Colonic mucosa (tissue), 4 donors: Measurements from ENCODE around the gene C3orf85. TPM values are rescaled to one million over a fixed set of nuclear protein-coding genes. Genes with fewer than 3 reads are reported as not detected.

Source experiments
- DNase-seq: peaks from one replicate; pipeline ENCODE4 v3.0.0-alpha.2; 2020
- H3K27ac ChIP-seq: fragments of 200-600 bp; one replicate; pipeline ENCODE4 v1.8.0; 2021
- H3K27me3 ChIP-seq: fragments of 200-600 bp; one replicate; pipeline ENCODE4 v1.8.0; 2021
- H3K36me3 ChIP-seq: fragments of 200-600 bp; one replicate; pipeline ENCODE4 v1.8.0; 2021
- H3K4me1 ChIP-seq: fragments of 200-600 bp; one replicate; pipeline ENCODE4 v1.8.0; 2021; ENCODE audit warnings: mild to moderate bottlenecking
- H3K4me3 ChIP-seq: fragments of 200-600 bp; one replicate; pipeline ENCODE4 v1.8.0; 2021
- H3K9ac ChIP-seq, 2 donors: one replicate each; pipeline ENCODE4 v1.7.0; 2013; ENCODE audit warnings: control low read depth in 2 of 2, low read depth in 2 of 2, low read length in 2 of 2
- H3K9me3 ChIP-seq: fragments of 200-600 bp; one replicate; pipeline ENCODE4 v1.8.0; 2021
- intact Hi-C: fragments of 100-400 bp; cut with DNase I; formaldehyde crosslinking; loops from one replicate; pipeline ENCODE4 v1.14.1; 2022
- total RNA-seq, 2 donors: library from RNA; stranded (reverse); fragmentation: NEBNext Ultra II Directional in 1 of 2; extraction: Animal tissue kit (Norgen Biotek cat#: 25700) in 1 of 2; gene quantifications; one replicate each; pipeline ENCODE4 v1.2.1, GENCODE V29; 2021
- TF ChIP-seq, protein P1 (sequence below): fragments of 200-600 bp; IDR thresholded peaks from one replicate; pipeline ENCODE4 v1.8.0; 2022; ENCODE audit warnings: antibody characterized with exemption, mild to moderate bottlenecking
- donor health status: healthy.
- donor health status: DM: no; HTN: no; CAD: no.
- donor health status: DM: no; HTN: no; CAD: no.

The C3orf85 gene
- total RNA-seq, 2 donors from 2014 or later, result 10.5 to 18.8 TPM

DNA sequence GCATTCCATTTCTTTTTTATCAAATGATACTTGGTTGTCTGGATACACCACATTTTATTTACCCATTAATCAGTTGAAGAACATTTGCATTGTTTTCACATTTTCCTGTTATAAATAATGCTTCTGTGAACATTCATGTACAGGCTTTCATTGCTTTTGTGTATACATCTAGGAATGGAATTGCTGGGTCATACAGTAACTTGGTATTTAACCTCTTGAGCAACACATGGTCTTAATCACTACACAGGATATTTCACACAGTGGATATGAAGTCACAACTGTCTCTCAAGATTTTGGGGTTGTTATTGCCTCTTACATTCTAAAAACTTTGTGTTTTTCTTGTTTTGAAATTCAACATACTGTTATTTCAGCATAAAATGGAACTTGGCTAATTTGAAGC lies 48.2 kb downstream of the C3orf85 start:
- H3K9ac ChIP-seq, result no peak overlapping the region
- no peak overlapping the region for H3K27ac ChIP-seq
- no peaks in the 10 kb centered on the region for H3K4me1 ChIP-seq
- H3K9me3 ChIP-seq, result no peaks in the 10 kb centered on the region
- no peaks in the 10 kb centered on the region for H3K27me3 ChIP-seq
- no peak for DNase-seq
- H3K36me3 ChIP-seq, result no peaks in the 10 kb centered on the region
- TF ChIP-seq, protein P1, sequence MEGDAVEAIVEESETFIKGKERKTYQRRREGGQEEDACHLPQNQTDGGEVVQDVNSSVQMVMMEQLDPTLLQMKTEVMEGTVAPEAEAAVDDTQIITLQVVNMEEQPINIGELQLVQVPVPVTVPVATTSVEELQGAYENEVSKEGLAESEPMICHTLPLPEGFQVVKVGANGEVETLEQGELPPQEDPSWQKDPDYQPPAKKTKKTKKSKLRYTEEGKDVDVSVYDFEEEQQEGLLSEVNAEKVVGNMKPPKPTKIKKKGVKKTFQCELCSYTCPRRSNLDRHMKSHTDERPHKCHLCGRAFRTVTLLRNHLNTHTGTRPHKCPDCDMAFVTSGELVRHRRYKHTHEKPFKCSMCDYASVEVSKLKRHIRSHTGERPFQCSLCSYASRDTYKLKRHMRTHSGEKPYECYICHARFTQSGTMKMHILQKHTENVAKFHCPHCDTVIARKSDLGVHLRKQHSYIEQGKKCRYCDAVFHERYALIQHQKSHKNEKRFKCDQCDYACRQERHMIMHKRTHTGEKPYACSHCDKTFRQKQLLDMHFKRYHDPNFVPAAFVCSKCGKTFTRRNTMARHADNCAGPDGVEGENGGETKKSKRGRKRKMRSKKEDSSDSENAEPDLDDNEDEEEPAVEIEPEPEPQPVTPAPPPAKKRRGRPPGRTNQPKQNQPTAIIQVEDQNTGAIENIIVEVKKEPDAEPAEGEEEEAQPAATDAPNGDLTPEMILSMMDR, result no peak
- H3K4me3 ChIP-seq, result no peak overlapping the region
- intact Hi-C loops, result no loop called here

DNA sequence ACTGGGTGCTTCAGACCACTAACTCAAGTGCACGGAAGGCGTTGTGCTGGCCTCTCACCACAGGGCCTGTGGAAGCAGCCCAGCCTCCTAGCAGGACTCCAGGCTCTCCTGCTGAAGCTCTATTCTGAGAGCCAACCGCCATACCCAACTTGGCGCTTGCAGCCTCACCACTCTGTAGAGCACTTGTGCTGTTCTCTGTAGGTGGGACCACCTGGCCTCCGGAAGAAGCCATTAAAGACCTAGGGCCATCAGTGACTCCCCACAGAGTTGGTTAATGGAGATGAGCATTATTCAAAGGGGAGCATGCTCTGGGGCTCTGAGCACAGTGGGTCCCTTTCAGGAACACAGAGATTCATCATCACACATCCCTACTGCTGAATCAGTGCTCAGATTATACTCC lies 50.9 kb downstream of the C3orf85 start:
- no peak overlapping the region for H3K4me3 ChIP-seq
- intact Hi-C loops, result no loop called here

DNA sequence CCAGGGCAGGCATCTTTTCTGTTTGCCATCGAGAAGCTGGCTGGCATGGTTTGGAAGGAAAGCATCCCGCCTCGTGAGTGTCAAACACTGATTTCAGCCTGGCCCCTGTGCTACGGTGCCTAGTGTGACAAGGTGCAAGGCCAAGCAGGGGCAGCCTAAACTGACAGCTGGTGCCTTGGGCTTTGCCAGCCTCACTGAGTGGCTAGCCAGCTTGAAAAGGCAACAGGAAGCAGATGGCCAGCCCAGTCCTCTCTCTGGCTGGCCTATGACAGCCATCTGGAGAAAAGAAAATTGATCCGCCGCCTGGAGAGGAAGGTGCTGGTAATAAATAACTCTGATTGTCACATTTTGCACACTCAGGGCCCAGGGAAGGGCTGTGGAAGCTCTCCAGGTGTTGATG lies 52.2 kb downstream of the C3orf85 start:
- DNase-seq, result no peak
- Histone ChIP-seq H3K36me3 (no peaks in the 10 kb centered on the region), H3K4me3 (no peak overlapping the region), H3K27ac (no peak overlapping the region), H3K27me3 (no peaks in the 10 kb centered on the region), H3K9ac (no peak overlapping the region), H3K4me1 (no peaks in the 10 kb centered on the region), H3K9me3 (no peaks in the 10 kb centered on the region)
- intact Hi-C loops, result no loop called here
- TF ChIP-seq, protein P1, result no peak

More for the DNA sequence above, 50.9 kb downstream of the C3orf85 start:
- H3K4me1 ChIP-seq, result no peaks in the 10 kb centered on the region
- no peaks in the 10 kb centered on the region for H3K36me3 ChIP-seq
- no peaks in the 10 kb centered on the region for H3K9me3 ChIP-seq
- TF ChIP-seq, protein P1, result no peak
- no peak for DNase-seq
- no peak overlapping the region for H3K27ac ChIP-seq
- H3K9ac ChIP-seq, result no peak overlapping the region
- no peaks in the 10 kb centered on the region for H3K27me3 ChIP-seq

DNA sequence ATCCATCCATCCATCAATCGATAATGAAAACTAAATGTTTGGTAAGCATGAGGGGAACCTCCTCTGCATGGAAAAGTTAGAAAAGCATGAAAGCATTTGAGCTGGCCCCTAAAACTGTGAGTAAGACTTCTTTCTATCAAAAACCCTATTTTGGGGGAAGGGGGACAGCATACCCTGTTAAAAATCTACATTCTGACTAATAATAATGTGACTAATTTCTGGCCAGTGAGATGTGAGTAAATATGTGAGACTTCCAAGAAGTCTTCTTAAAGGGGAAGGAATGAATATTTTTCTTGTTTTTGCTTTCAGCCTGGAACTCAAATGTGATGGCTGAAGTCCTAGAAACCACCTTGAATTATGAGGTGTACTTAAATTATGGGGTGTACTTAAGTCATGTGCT lies 54.9 kb downstream of the C3orf85 start:
- no peaks in the 10 kb centered on the region for H3K9me3 ChIP-seq
- TF ChIP-seq, protein P1, result no peak
- intact Hi-C loops, result no loop called here
- H3K36me3 ChIP-seq, result no peaks in the 10 kb centered on the region
- no peak overlapping the region for H3K4me3 ChIP-seq
- DNase-seq, result no peak
- H3K27me3 ChIP-seq, result no peaks in the 10 kb centered on the region
- no peaks in the 10 kb centered on the region for H3K4me1 ChIP-seq
- H3K27ac ChIP-seq, result no peak overlapping the region
- H3K9ac ChIP-seq, result no peak overlapping the region

DNA sequence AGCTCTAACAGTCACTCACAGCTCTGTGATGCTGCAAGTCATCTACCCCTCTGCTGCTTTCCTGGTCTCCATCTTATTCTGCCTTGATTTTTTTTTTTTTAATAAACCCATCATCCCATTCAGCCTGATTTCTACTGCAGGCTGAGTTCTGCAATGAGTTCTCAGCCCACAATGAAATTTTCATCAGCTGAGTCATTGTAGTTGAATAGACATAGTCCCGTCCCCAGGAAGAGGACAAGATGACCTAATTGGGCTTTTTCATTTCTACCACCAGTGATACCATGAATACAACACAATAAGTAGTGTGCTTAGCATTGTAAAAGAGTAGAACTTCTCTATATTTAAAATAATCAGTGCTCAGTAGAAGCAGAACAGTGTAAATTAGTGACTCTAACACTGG lies 59.3 kb downstream of the C3orf85 start:
- Histone ChIP-seq H3K36me3 (no peaks in the 10 kb centered on the region), H3K27ac (no peak overlapping the region), H3K4me1 (no peaks in the 10 kb centered on the region), H3K4me3 (no peak overlapping the region), H3K9ac (no peak overlapping the region), H3K9me3 (no peaks in the 10 kb centered on the region), H3K27me3 (no peaks in the 10 kb centered on the region)
- no peak for DNase-seq
- intact Hi-C loops, result no loop called here
- TF ChIP-seq, protein P1, result no peak

Other genes starting within 250 kb of the C3orf85 start
- not detected for gene GUCA1C, start 182.8 kb upstream of the C3orf85 start, total RNA-seq
- not detected for gene MORC1, start 18.6 kb upstream of the C3orf85 start, total RNA-seq
- gene DPPA2, start 179.8 kb downstream of the C3orf85 start, total RNA-seq, result not detected
- 1 to 10 TPM in 1 of 2 donors, not detected in 1; 1.9 TPM for gene DPPA4, start 200.8 kb downstream of the C3orf85 start, total RNA-seq